ENCODE data around the gene CD99. TPM values are rescaled to one million over a fixed set of nuclear protein-coding genes. Genes with fewer than 3 reads are reported as not detected.
"Not testable (repeated sequence)": the region's sequence is repeated elsewhere in the genome, so short reads cannot be mapped to it uniquely, and the experiment has no call there.

Gene CD99
- total RNA-seq, 1 experiment from 2014 or later, result 77.9 TPM

- H3K27me3 Mint-ChIP-seq (ENCODE audit: low read depth), result no peaks in the 10 kb centered on the region
- peaks cover 38% of the 10 kb centered on the region for H3K36me3 Mint-ChIP-seq
- ATAC-seq, result no peak
- CTCF ChIA-PET, result no interaction called here
- H3K9me3 Mint-ChIP-seq, result peaks cover 4% of the 10 kb centered on the region
- H3K4me1 Mint-ChIP-seq, result peaks cover 3% of the 10 kb centered on the region
- TF ChIP-seq ETV6 (CRISPR knock-in tag; IDR thresholded peaks at IDR 0.05), result no peak
- TF ChIP-seq CBFB (CRISPR knock-in tag; IDR thresholded peaks at IDR 0.05; ENCODE audit: low read depth), result no peak
- H3K27ac Mint-ChIP-seq, result no peak overlapping the region
- no peak for DNase-seq (ENCODE audit: low spot score)
- POLR2A ChIA-PET, result no interaction called here
- H3K4me3 Mint-ChIP-seq, result no peak overlapping the region
Observed at GRCh38 chrX:2719774-2720447, 28.8 kb downstream of the CD99 start.

DNA sequence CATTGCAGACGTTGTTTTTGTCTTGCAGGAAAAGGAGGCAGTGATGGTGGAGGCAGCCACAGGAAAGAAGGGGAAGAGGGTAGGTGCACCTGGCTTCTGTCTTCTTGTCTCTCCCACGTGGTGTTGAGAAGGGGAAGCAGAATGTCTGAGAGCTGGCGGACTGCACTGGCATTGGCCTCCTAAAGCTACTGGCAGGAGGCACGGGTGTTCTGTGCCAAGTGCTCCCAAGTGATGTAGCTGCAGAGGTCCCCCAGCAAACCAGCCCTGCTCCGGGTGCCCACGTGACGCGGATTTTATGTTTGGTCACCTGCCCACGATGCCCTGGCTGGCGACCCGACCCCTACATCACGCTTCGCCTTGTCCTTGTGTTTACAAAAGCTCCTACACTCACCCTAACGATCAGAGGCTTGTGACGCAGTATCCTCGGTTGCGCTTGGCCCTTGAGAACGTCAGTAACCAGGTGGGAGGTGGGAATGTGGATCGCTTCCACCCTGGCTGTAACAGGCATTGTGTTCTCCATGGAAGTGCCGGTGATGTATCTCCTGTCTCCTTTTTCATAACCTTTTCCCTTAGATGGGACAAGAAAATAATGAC, 32.3 kb downstream of the CD99 start:
- ChIA-PET CTCF (no interaction called here), POLR2A (no interaction called here)
- TF ChIP-seq SP1 (CRISPR knock-in tag; conservative IDR thresholded peaks at IDR 0.05), result no peak
- no peak for TF ChIP-seq ZNF532 (CRISPR knock-in tag; IDR thresholded peaks at IDR 0.05; ENCODE audit: borderline replicate concordance)
- TF ChIP-seq NR3C1 (CRISPR knock-in tag; conservative IDR thresholded peaks at IDR 0.05; ENCODE audit: low read depth), result no peak
- no peak for TF ChIP-seq IRF1 (CRISPR knock-in tag; IDR thresholded peaks at IDR 0.05)
- TF ChIP-seq ZNF281 (CRISPR knock-in tag; IDR thresholded peaks at IDR 0.05), result no peak
- TF ChIP-seq, protein P1, sequence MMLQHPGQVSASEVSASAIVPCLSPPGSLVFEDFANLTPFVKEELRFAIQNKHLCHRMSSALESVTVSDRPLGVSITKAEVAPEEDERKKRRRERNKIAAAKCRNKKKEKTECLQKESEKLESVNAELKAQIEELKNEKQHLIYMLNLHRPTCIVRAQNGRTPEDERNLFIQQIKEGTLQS (CRISPR knock-in tag; conservative IDR thresholded peaks at IDR 0.05), result no peak
- TF ChIP-seq GRHL2 (CRISPR knock-in tag; IDR thresholded peaks at IDR 0.05; ENCODE audit: insufficient replicate concordance, severe bottlenecking), result no peak
- TF ChIP-seq, protein P2, sequence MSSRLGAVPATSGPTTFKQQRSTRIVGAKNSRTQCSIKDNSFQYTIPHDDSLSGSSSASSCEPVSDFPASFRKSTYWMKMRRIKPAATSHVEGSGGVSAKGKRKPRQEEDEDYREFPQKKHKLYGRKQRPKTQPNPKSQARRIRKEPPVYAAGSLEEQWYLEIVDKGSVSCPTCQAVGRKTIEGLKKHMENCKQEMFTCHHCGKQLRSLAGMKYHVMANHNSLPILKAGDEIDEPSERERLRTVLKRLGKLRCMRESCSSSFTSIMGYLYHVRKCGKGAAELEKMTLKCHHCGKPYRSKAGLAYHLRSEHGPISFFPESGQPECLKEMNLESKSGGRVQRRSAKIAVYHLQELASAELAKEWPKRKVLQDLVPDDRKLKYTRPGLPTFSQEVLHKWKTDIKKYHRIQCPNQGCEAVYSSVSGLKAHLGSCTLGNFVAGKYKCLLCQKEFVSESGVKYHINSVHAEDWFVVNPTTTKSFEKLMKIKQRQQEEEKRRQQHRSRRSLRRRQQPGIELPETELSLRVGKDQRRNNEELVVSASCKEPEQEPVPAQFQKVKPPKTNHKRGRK (CRISPR knock-in tag; IDR thresholded peaks at IDR 0.05; ENCODE audit: borderline replicate concordance), result no peak
- TF ChIP-seq ATF1 (CRISPR knock-in tag; IDR thresholded peaks at IDR 0.05), result no peak
- no peak for TF ChIP-seq CDX4 (CRISPR knock-in tag; IDR thresholded peaks at IDR 0.05; ENCODE audit: borderline replicate concordance)
- no peak for TF ChIP-seq PRRX2 (CRISPR knock-in tag; IDR thresholded peaks at IDR 0.05)
- no peak for TF ChIP-seq MLX (CRISPR knock-in tag; IDR thresholded peaks at IDR 0.05)
- H3K9me3 Mint-ChIP-seq, result peaks cover 4% of the 10 kb centered on the region
- no peaks in the 10 kb centered on the region for H3K27me3 Mint-ChIP-seq (ENCODE audit: low read depth)
- H3K4me3 Mint-ChIP-seq, result no peak overlapping the region
- DNase-seq (ENCODE audit: low spot score) (no peak), ATAC-seq (no peak)
- H3K4me1 Mint-ChIP-seq, result no peaks in the 10 kb centered on the region
- H3K36me3 Mint-ChIP-seq, result peaks cover 52% of the 10 kb centered on the region
- H3K27ac Mint-ChIP-seq, result no peak overlapping the region

GRCh38 chrX:2727264-2727663, 36.2 kb downstream of the CD99 start:
- H3K4me3 Mint-ChIP-seq; POLR2A ChIA-PET; H3K27ac Mint-ChIP-seq; ATAC-seq; H3K4me1 Mint-ChIP-seq; DNase-seq (ENCODE audit: low spot score); H3K9me3 Mint-ChIP-seq; CTCF ChIA-PET; H3K27me3 Mint-ChIP-seq (ENCODE audit: low read depth): not testable (repeated sequence)
- peaks cover 41% of the 10 kb centered on the region for H3K36me3 Mint-ChIP-seq

All from WTC11 (cell line).